NOMO-1 (cell line): ENCODE results near the gene MTMR2.
"Not testable (repeated sequence)": the region's sequence is repeated elsewhere in the genome, so short reads cannot be mapped to it uniquely, and the experiment has no call there.

Source experiments
- DNase-seq, 2 experiments: peaks; one replicate each; lab custom pipeline; 2025; ENCODE audit not compliant: unreplicated experiment in 2 of 2; lab: John Stamatoyannopoulos, UW

The MTMR2 gene

GRCh38 chr11:95829580-95830259, 94.2 kb downstream of the MTMR2 start:
- no peak for DNase-seq

- DNase-seq, result peak in 1 of 2 experiments; percentile 15
Measured at GRCh38 chr11:95827696-95828095, 96.2 kb downstream of the MTMR2 start.

- DNase-seq, result no peak
Measured at GRCh38 chr11:95821640-95822039, 102.3 kb downstream of the MTMR2 start.

- DNase-seq, result no peak
Measured at GRCh38 chr11:95816037-95816436, 107.9 kb downstream of the MTMR2 start.

DNA sequence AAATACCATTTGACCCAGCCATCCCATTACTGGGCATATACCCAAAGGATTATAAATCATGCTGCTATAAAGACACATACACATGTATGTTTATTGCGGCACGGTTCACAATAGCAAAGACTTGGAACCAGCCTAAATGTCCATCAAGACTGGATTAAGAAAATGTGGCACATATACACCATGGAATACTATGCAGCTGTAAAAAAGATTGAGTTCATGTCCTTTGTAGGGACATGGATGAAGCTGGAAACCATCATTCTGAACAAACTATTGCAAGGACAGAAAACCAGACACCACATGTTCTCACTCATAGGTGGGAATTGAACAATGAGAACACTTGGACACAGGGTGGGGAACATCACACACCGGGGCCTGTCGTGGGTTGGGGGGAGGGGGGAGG, 112.9 kb downstream of the MTMR2 start:
- DNase-seq, result not testable (repeated sequence)

GRCh38 chr11:95806464-95806863, 117.4 kb downstream of the MTMR2 start:
- not testable (repeated sequence) for DNase-seq

DNA sequence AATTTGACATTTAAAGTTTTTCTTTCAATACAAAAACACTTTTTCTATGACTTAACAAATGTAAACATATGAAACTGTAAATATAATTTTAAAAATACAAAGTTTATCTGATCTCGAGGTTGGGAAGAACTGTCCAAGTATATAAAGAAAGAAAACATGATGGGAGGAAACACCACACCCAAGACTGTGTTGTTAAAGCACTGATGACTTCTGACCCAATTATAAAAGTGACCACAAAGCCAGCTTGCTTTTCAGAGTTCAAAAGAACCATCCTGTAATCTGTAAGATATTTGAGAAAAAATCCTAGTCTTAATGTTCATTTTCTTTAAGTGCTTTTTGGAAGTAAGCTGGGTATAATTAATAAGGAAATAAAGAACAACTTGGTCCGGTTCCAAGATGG, 118.0 kb downstream of the MTMR2 start:
- DNase-seq, result no peak

DNA sequence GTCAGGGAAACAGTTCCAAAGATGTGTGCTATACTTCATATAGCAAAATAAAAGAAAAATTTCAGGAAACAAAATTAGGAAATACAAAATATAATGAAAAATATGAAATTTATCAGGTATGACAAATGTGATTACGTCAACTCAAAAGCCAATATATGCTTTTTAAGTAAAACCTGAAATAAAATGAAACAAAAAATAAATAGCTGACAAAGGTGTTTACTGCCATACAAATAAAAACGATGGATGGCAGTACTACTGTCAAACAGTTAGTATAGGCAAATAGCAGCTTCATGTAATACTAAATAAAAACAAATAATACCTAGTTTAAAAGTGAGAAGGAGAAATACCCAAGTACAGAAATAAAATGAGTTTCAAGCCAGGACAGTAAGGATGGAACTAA, 119.9 kb downstream of the MTMR2 start:
- DNase-seq, result no peak

DNA sequence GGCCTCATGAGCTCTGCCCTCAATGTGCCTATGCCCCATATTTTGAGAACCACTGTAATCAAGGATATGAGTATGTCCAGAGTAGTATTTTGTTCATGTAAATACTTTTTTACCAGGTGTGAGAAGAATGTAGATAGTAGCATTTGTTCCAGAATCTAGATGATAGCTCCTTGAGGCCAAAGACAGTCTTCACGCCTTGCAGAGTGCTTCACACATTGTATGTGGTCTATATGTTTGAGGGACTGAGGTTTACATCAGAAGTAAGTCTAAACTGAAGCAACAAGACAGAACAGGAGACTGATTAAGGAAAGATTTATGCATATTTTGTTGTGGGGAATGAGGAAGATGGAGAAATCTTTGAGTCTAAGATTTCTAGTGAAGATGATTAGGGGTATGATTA, 121.1 kb downstream of the MTMR2 start:
- no peak for DNase-seq

- DNase-seq, result no peak
Measured at GRCh38 chr11:95800438-95800837, 123.5 kb downstream of the MTMR2 start.

GRCh38 chr11:95799546-95799945, 124.4 kb downstream of the MTMR2 start:
- DNase-seq, result no peak

GRCh38 chr11:95796501-95796900, 127.4 kb downstream of the MTMR2 start:
- no peak for DNase-seq

DNA sequence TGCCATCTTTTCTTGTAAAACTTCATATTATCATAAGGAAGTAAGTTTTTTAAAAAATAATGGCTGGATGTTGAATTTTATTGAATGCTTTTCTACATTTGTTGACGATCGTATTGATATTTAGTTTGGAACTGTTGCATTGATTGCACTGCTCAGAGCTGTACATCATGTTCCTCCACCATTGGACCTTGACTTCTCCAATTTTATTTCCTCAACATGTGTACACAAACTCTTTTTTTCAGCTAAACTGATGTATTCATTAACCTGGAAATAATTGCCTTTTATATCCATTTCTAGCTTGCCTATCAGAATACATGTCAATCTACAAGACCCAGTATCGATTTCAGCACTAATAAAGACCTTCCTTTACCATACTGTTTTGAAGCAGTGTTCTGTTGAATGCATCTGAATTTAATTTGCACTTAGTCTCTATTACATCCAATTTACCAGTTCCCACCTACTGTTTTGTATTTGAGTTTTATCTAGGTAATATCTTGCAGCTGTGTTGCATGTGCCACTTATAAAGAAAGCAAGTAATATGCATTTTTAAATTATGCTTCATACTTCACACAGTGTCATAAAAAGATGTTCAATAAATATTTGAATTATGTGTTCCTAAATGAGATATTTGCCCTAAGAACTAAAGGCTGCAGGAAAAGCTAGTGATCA, 128.1 kb downstream of the MTMR2 start:
- DNase-seq, result no peak

DNA sequence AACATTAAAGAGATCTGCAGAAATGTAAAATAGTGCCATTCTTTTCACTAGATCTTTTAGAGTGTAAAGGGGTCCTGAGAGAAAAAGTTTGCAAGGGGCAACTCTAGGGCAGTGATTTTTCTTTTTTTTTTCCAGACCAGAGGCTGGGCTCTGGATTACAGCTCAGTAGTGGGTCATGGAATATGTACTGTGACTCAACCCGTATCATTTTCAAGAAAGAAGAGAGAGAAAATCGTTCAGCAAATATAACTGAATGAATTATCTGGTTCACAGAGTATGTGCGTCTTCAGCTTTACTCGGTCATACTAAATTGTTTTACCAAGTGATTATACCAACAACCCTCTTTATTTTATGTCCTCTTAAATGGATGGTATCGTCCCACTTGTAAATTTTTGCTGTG, 129.8 kb downstream of the MTMR2 start:
- no peak for DNase-seq

DNA sequence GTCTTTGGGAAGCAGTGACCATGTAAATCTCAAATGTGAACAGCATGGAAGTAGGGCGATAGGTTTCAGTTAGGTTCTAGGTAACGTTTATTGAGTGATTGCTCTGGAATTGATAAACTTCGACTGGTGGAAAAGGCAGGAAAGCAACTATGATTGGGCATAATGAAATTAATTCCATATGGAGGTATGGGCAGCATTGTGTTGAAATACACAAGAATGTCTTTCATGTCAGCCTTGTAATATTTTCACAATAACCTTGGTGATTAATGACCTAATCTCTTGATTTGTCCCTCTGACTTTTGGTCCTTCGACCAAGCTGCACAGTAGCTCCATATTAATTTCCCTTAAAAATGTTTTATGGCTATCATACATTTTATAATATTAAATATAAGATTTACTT, 130.8 kb downstream of the MTMR2 start:
- no peak for DNase-seq

- no peak for DNase-seq
Measured at GRCh38 chr11:95792700-95793099, 131.2 kb downstream of the MTMR2 start.

GRCh38 chr11:95792200-95792599, 131.7 kb downstream of the MTMR2 start:
- no peak for DNase-seq

- DNase-seq, result no peak
Measured at GRCh38 chr11:95791709-95792033, 132.2 kb downstream of the MTMR2 start.

GRCh38 chr11:95790933-95791708, 132.8 kb downstream of the MTMR2 start:
- DNase-seq, result peak; percentile 34 to 44

- peak; percentile 89 to 95 for DNase-seq
Measured at GRCh38 chr11:95790123-95790932, 133.6 kb downstream of the MTMR2 start, which contains the start of gene CEP57. Gene CEP57 (plus strand): TSS chr11:95790498. CDS start chr11:95790699, 201 bp downstream.
